ENCODE data around the gene MTHFD2L.

MTHFD2L gene

GRCh38 chr4:74344031-74344430, 186.1 kb downstream of the MTHFD2L start:
- Mint-ChIP-seq H3K4me1 (no peaks in the 10 kb centered on the region), H3K4me3 (no peak overlapping the region), H3K9me3 (peaks cover 50% of the 10 kb centered on the region), H3K27me3 (ENCODE audit: low read depth, poor library complexity) (no peaks in the 10 kb centered on the region), H3K36me3 (ENCODE audit: low read depth) (no peaks in the 10 kb centered on the region), H3K27ac (no peak overlapping the region)
- TF ChIP-seq, protein P1, sequence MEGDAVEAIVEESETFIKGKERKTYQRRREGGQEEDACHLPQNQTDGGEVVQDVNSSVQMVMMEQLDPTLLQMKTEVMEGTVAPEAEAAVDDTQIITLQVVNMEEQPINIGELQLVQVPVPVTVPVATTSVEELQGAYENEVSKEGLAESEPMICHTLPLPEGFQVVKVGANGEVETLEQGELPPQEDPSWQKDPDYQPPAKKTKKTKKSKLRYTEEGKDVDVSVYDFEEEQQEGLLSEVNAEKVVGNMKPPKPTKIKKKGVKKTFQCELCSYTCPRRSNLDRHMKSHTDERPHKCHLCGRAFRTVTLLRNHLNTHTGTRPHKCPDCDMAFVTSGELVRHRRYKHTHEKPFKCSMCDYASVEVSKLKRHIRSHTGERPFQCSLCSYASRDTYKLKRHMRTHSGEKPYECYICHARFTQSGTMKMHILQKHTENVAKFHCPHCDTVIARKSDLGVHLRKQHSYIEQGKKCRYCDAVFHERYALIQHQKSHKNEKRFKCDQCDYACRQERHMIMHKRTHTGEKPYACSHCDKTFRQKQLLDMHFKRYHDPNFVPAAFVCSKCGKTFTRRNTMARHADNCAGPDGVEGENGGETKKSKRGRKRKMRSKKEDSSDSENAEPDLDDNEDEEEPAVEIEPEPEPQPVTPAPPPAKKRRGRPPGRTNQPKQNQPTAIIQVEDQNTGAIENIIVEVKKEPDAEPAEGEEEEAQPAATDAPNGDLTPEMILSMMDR (IDR thresholded peaks at IDR 0.05) = no peak
- DNase-seq = no peak
